HTR-8/SVneo (cell line): Measurements from ENCODE around the gene IL2RA.
"Not testable (repeated sequence)": the region's sequence is repeated elsewhere in the genome, so short reads cannot be mapped to it uniquely, and the experiment has no call there.

Source experiments
- DNase-seq: peaks from one replicate; pipeline ENCODE4 v3.0.0; 2011; ENCODE audit warnings: low spot score, mixed read lengths; ENCODE audit not compliant: insufficient read length
- FAIRE-seq: peaks from 2 replicates; lab custom pipeline; 2011; peaks lifted over from hg19 to GRCh38; lab: Jason Lieb, UNC

The IL2RA gene

GRCh38 chr10:5968037-5968680 is 94.0 kb downstream of the IL2RA start:
- DNase-seq (no peak), FAIRE-seq (no peak)

GRCh38 chr10:5965266-5965665 is 96.9 kb downstream of the IL2RA start:
- FAIRE-seq = no peak
- DNase-seq = no peak

GRCh38 chr10:5964736-5965135 is 97.4 kb downstream of the IL2RA start:
- no peak for FAIRE-seq
- DNase-seq = no peak

- DNase-seq (no peak), FAIRE-seq (no peak)
These were observed 98.6 kb downstream of the IL2RA start for GRCh38 chr10:5963591-5963990.

GRCh38 chr10:5963071-5963470 is 99.1 kb downstream of the IL2RA start:
- FAIRE-seq (no peak), DNase-seq (no peak)

- DNase-seq, FAIRE-seq: not testable (repeated sequence)
These were observed 99.7 kb downstream of the IL2RA start for GRCh38 chr10:5962358-5962940.

- FAIRE-seq = no peak
- no peak for DNase-seq
These were observed 100.6 kb downstream of the IL2RA start for GRCh38 chr10:5961405-5962100.

- not testable (repeated sequence) for DNase-seq, FAIRE-seq
These were observed 101.2 kb downstream of the IL2RA start for GRCh38 chr10:5960973-5961275.
